ENCODE results near the gene FGFRL1. TPM values are rescaled to one million over a fixed set of nuclear protein-coding genes. Genes with fewer than 3 reads are reported as not detected.
"Not testable (repeated sequence)": the region's sequence is repeated elsewhere in the genome, so short reads cannot be mapped to it uniquely, and the experiment has no call there.

FGFRL1 gene
- total RNA-seq, 4 donors from 2014 or later, result 18.1 to 39.6 (median 26.4) TPM

DNA sequence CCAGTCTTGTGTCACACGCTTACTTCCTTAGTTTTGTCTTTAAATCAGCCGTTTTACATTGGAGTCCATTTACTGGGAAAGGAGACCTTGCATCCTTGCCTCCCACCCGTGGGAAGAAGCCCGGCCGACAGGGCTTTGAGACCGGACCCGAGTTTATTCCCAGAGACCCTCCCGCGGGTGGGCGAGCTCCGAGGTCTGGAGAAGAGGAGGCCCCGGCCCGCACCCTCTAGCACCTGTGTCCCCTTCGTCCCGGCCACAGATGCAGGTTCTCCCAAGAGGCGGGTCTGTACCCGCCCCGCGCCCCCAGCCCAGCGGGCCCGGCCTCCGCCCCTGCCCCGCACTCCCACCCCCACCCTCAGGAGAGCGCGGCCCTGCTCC lies 14.4 kb upstream of the FGFRL1 start:
- peak overlapping the region in 2 of 4 donors; percentile 23 to 51 for H3K4me3 ChIP-seq
- no peak overlapping the region for H3K27ac ChIP-seq
- WGBS, 2 donors, result 3 to 6% methylated on average over 18 to 19 of the region's 25 CpGs
- H3K27me3 ChIP-seq, result peaks cover 0 to 45% of the 10 kb centered on the region in 2 donors
- peaks cover 0 to 38% (median 12%) of the 10 kb centered on the region in 4 donors for H3K4me1 ChIP-seq
- H3K9me3 ChIP-seq, result no peaks in the 10 kb centered on the region
- H3K36me3 ChIP-seq, result peaks cover 0 to 5% (median 0%) of the 10 kb centered on the region in 3 donors
- no peak for DNase-seq (ENCODE audit: low spot score in 2 of 2)
- TF ChIP-seq EP300 (IDR thresholded peaks at IDR 0.05), result no peak
- TF ChIP-seq, protein P1, sequence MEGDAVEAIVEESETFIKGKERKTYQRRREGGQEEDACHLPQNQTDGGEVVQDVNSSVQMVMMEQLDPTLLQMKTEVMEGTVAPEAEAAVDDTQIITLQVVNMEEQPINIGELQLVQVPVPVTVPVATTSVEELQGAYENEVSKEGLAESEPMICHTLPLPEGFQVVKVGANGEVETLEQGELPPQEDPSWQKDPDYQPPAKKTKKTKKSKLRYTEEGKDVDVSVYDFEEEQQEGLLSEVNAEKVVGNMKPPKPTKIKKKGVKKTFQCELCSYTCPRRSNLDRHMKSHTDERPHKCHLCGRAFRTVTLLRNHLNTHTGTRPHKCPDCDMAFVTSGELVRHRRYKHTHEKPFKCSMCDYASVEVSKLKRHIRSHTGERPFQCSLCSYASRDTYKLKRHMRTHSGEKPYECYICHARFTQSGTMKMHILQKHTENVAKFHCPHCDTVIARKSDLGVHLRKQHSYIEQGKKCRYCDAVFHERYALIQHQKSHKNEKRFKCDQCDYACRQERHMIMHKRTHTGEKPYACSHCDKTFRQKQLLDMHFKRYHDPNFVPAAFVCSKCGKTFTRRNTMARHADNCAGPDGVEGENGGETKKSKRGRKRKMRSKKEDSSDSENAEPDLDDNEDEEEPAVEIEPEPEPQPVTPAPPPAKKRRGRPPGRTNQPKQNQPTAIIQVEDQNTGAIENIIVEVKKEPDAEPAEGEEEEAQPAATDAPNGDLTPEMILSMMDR (IDR thresholded peaks at IDR 0.05), result no peak
- no peak for TF ChIP-seq POLR2A (IDR thresholded peaks at IDR 0.05)

DNA sequence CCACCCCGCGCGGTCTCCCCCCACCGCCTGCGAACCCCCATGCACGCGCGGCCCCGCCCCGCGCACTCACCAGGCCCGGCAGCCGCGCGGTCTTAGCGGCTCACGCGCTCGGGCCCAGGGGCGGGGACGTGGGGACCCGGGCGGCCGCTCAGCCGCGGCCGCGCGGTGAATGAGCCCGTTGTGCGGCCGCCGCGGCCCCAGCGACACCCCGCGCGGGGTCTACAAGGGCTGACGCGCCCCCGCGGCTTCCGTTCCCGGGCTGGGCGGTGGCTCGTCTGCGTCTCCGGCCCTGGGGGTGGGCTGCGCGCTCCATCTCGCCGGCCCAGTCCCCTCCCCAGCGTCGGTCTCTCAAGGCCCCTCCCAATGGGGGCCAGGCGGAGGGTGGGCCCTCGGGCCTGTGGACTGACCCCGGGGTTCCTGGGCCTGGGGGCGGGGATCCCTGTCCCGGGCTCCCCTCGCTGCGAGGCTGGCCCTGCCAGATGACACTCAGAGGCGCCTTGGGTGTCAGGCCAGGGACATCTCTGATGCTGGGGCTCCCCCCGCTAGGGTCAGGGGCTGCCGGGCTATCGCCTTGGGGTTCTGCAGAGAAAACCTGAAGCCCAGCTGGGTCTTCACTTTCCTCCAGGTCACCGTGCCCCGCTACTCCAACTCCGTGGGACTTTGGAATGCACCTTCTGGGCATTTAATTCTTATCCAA lies 13.9 kb upstream of the FGFRL1 start:
- WGBS, 2 donors, result 2% methylated on average over 38 of the region's 68 CpGs; no CpG with 5 or more reads in 1 of the 2 donors

DNA sequence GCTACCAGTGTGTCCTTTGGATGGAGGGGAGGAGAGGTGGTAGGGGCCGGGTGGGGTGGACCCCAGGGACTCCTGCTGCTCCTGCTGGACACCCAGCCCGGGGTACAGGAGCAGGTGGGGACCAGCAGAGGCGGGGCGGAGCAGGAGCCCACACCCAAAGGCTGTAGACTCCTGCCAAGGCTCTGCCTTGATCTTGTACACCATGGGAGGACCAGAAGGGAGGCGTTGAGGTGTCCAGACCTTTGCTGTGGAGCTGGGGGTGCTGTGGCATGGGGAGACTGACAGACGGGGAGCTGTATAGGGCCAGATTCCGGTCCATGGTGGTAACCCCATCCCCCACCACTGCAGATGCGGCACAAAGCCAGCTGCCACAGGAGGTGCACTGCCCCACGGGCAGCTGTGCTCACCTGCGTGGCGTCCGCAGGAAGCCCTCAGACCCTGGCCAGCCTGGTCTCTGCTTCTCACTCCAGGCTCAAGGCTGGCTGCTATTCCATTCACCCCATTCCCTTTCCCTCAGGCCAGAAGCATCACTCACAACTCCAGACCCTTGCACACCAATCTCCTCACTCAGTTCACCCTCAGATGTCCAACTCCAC lies 13.2 kb upstream of the FGFRL1 start:
- Histone ChIP-seq H3K9me3 (no peaks in the 10 kb centered on the region), H3K36me3 (no peaks in the 10 kb centered on the region), H3K4me3 (no peak overlapping the region), H3K27me3 (peaks cover 0 to 54% of the 10 kb centered on the region in 2 donors), H3K27ac (no peak overlapping the region), H3K4me1 (peaks cover 0 to 40% (median 18%) of the 10 kb centered on the region in 4 donors)
- 60 to 76% methylated on average over 5 to 12 of the region's 12 CpGs for WGBS, 2 donors
- TF ChIP-seq, protein P1 (IDR thresholded peaks at IDR 0.05), result no peak
- TF ChIP-seq EP300 (IDR thresholded peaks at IDR 0.05) (no peak), POLR2A (IDR thresholded peaks at IDR 0.05) (no peak)
- no peak for DNase-seq (ENCODE audit: low spot score in 2 of 2)

More for the DNA sequence above, 13.9 kb upstream of the FGFRL1 start:
- H3K4me1 ChIP-seq, result peaks cover 0 to 39% (median 15%) of the 10 kb centered on the region in 4 donors
- H3K36me3 ChIP-seq, result no peaks in the 10 kb centered on the region
- TF ChIP-seq POLR2A (IDR thresholded peaks at IDR 0.05) (no peak), EP300 (IDR thresholded peaks at IDR 0.05) (no peak)
- TF ChIP-seq, protein P1 (IDR thresholded peaks at IDR 0.05), result no peak
- no peaks in the 10 kb centered on the region for H3K9me3 ChIP-seq
- H3K27ac ChIP-seq, result peak overlapping the region in 1 of 4 donors; percentile 37
- H3K27me3 ChIP-seq, result peaks cover 0 to 51% of the 10 kb centered on the region in 2 donors
- DNase-seq (ENCODE audit: low spot score in 2 of 2), result no peak
- peak overlapping the region in 3 of 4 donors; percentile 21 to 51 (median 23) for H3K4me3 ChIP-seq

DNA sequence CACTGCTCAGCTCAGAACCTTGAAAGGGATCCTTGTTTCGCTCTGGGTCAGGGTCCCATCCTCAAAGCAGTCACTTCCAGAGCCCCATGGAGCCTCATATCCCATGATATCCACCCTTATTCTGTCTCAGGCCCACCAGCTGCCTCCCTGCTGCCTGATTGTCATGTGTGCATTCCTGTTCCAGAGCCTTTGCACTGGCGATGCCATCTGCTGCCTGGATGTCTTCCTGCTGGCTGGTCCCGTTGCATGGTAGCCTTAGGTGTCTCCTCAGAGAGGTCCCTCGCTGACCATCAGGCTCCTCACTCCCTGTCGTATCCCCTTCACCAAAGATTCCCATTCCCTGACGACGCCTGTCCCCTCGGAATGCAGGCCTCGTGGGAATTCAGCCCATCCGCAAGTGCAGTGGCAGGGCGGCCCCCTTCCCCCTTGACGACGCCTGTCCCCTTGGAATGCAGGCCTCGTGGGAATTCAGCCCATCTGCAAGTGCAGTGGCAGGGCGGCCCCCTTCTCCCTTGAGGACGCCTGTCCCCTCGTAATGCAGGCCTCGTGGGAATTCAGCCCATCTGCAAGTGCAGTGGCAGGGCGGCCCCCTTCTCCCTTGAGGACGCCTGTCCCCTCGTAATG lies 12.1 kb upstream of the FGFRL1 start:
- Histone ChIP-seq H3K27me3 (peaks cover 0 to 66% of the 10 kb centered on the region in 2 donors), H3K4me1 (peaks cover 0 to 45% (median 18%) of the 10 kb centered on the region in 4 donors)
- DNase-seq (ENCODE audit: low spot score in 2 of 2); H3K4me3 ChIP-seq; H3K9me3 ChIP-seq; H3K36me3 ChIP-seq; H3K27ac ChIP-seq: not testable (repeated sequence)
- WGBS, 2 donors, result 51 to 56% methylated on average over 13 to 19 of the region's 21 CpGs

DNA sequence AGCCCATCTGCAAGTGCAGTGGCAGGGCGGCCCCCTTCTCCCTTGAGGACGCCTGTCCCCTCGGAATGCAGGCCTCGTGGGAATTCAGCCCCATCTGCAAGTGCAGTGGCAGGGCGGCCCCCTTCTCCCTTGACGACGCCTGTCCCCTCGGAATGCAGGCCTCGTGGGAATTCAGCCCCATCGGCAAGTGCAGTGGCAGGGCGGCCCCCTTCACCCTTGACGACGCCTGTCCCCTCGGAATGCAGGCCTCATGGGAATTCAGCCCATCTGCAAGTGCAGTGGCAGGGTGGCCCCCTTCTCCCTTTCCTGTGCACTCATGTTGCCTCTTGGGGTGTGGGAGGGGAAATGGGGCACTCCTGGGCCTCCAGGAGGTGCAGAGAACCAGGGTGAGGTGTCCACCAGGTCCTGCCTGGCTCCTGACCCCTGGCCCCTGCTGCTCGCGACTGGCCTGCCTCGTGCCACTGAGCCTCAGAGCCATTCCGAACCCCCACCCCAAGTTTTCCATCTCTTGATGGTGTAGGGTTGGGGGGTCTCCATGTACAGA lies 11.5 kb upstream of the FGFRL1 start:
- WGBS, 2 donors, result 66 to 72% methylated on average over 6 to 18 of the region's 18 CpGs
- Histone ChIP-seq H3K27ac (no peak overlapping the region), H3K4me1 (peaks cover 0 to 45% (median 18%) of the 10 kb centered on the region in 4 donors), H3K36me3 (peaks cover 0 to 7% (median 0%) of the 10 kb centered on the region in 3 donors), H3K27me3 (peaks cover 0 to 70% of the 10 kb centered on the region in 2 donors), H3K4me3 (no peak overlapping the region), H3K9me3 (no peaks in the 10 kb centered on the region)
- no peak for TF ChIP-seq POLR2A (IDR thresholded peaks at IDR 0.05)
- no peak for DNase-seq (ENCODE audit: low spot score in 2 of 2)
